GM23248 (cell line): ENCODE results near the gene TRPM3. TPM values are rescaled to one million over a fixed set of nuclear protein-coding genes. Genes with fewer than 3 reads are reported as not detected.

Experiments used
- DNase-seq: peaks from one replicate; pipeline ENCODE4 v3.0.0-alpha.2; 2015
- H2AFZ ChIP-seq: fragments of 200-600 bp; sonication (generic); 2 replicates; pipeline ENCODE4 v1.6.1; 2016; ENCODE audit warnings: antibody characterized with exemption
- H3F3A ChIP-seq: fragments of 200-600 bp; sonication (generic); 2 replicates; pipeline ENCODE4 v1.6.1; 2016; ENCODE audit warnings: mild to moderate bottlenecking, antibody characterized with exemption, mixed run types; ENCODE audit not compliant: insufficient read depth
- H3K27ac ChIP-seq: fragments of 200-600 bp; sonication (generic); 2 replicates; pipeline ENCODE4 v1.5.1; 2016; ENCODE audit warnings: mild to moderate bottlenecking
- H3K27me3 ChIP-seq: fragments of 200-600 bp; sonication (generic); replicated peaks from 2 replicates; pipeline ENCODE4 v1.6.1; 2016; ENCODE audit warnings: mild to moderate bottlenecking; ENCODE audit not compliant: insufficient read depth
- H3K36me3 ChIP-seq: fragments of 200-600 bp; sonication (generic); 2 replicates; pipeline ENCODE4 v1.6.1; 2016; ENCODE audit warnings: low read depth, mild to moderate bottlenecking
- H3K4me1 ChIP-seq: fragments of 200-600 bp; sonication (generic); 2 replicates; pipeline ENCODE4 v1.6.1; 2016; ENCODE audit warnings: mild to moderate bottlenecking; ENCODE audit not compliant: insufficient read depth
- H3K4me2 ChIP-seq: fragments of 200-600 bp; sonication (generic); one replicate; pipeline ENCODE4 v1.6.1; 2016; ENCODE audit warnings: mild to moderate bottlenecking; ENCODE audit not compliant: unreplicated experiment
- H3K4me3 ChIP-seq: fragments of 200-600 bp; sonication (generic); 2 replicates; pipeline ENCODE4 v1.5.1; 2016; ENCODE audit warnings: mild to moderate bottlenecking
- H3K79me2 ChIP-seq: fragments of 200-600 bp; sonication (generic); 2 replicates; pipeline ENCODE4 v1.6.1; 2016; ENCODE audit warnings: mild to moderate bottlenecking; ENCODE audit not compliant: insufficient read depth
- H3K9ac ChIP-seq: fragments of 200-600 bp; sonication (generic); 2 replicates; pipeline ENCODE4 v1.6.1; 2016; ENCODE audit warnings: mild to moderate bottlenecking
- H3K9me2 ChIP-seq: fragments of 200-600 bp; sonication (generic); 2 replicates; pipeline ENCODE4 v1.6.1; 2016; ENCODE audit warnings: mixed run types, mild to moderate bottlenecking, moderate library complexity; ENCODE audit not compliant: insufficient read depth
- H3K9me3 ChIP-seq: fragments of 200-600 bp; sonication (generic); one replicate; pipeline ENCODE4 v1.6.1; 2017; ENCODE audit warnings: low read depth
- H4K20me1 ChIP-seq: fragments of 200-600 bp; sonication (generic); 2 replicates; pipeline ENCODE4 v1.6.0; 2016; ENCODE audit not compliant: insufficient read depth
- EZH2 ChIP-seq: fragments of 200-600 bp; sonication (generic); IDR thresholded peaks from 2 replicates; pipeline ENCODE4 v1.6.1; 2018; ENCODE audit warnings: antibody characterized with exemption, mild to moderate bottlenecking; ENCODE audit not compliant: insufficient read depth, poor library complexity, severe bottlenecking
- EZH2phosphoT487 ChIP-seq: fragments of 200-600 bp; sonication (generic); IDR thresholded peaks from 2 replicates; pipeline ENCODE4 v1.6.1; 2018; ENCODE audit warnings: antibody characterized with exemption, moderate library complexity, mild to moderate bottlenecking, low read depth; ENCODE audit not compliant: insufficient read depth
- WGBS, 2 experiments: methylation state at CpG; one replicate each; pipeline ENCODE4 v1.1.6; 2015 to 2017; ENCODE audit warnings: low lambda C conversion rate in 2 of 2, low coverage in 1 of 2; ENCODE audit errors: missing lambda C conversion rate in 2 of 2; 5-methylcytosine and 5-hydroxymethylcytosine counted together
- in situ Hi-C: fragments of 300-500 bp; cut with MboI; formaldehyde crosslinking; loops from 2 replicates; pipeline ENCODE4 v1.15.0; 2020
- polyA plus RNA-seq: library from polyadenylated mRNA; unstranded; fragments of >200 nt; fragmentation: Nextera tagmentation; extraction: Ambion mirVana; gene quantifications from 2 replicates; pipeline ENCODE4 v1.2.1, GENCODE V29; 2016
- total RNA-seq: library from RNA; depleted of rRNA; stranded (reverse); fragments of >200 nt; shearing (Covaris generic); gene quantifications from 2 replicates; pipeline ENCODE4 v1.2.3, GENCODE V29; 2014

Gene TRPM3
- total and polyA plus RNA-seq, 2 experiments from 2014 or later = not detected

DNA sequence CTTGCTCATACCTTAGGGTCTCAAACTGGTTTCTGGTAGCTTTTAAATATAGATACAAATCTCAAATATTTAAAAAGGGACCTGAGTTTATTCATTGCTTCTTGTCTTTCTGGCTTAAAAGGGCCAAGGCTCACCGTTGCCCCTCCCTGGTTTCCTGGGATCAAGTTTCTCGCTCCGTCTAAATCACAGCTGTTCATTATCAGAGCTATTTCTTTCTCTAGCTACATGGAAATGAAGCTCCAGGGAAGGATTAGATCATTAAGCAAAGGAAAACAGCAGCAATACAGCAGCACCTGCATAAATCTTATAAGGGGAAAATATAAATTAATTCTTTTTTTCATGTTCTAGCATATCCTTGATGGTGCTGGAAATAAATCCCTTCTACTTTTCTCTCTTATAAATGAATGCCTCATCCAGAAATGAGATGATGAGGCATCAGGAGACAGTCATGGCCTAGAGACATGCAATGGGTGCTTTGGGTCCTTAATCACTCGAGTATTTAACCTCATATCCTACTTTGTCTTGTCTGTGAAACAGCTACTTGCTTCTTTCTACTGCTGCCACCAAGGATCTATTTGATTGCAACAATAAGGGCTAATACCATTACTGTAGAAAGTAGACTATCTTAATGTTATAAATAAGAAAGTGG is 320.1 kb downstream of the TRPM3 start:
- H3K36me3 ChIP-seq = no peaks in the 10 kb centered on the region
- no peak overlapping the region for H2AFZ ChIP-seq
- H4K20me1 ChIP-seq = no peaks in the 10 kb centered on the region
- H3K4me3 ChIP-seq = no peak overlapping the region
- H3F3A ChIP-seq = no peaks in the 10 kb centered on the region
- in situ Hi-C loops = no loop called here
- H3K4me2 ChIP-seq = no peak overlapping the region
- H3K4me1 ChIP-seq = no peaks in the 10 kb centered on the region
- H3K27me3 ChIP-seq = no peaks in the 10 kb centered on the region; the same call in 1 of the 2 replicates
- no peak for TF ChIP-seq EZH2
- TF ChIP-seq EZH2phosphoT487 = no peak
- H3K9ac ChIP-seq = no peak overlapping the region
- no peaks in the 10 kb centered on the region for H3K9me3 ChIP-seq
- H3K9me2 ChIP-seq = no peaks in the 10 kb centered on the region
- no peak for DNase-seq
- H3K79me2 ChIP-seq = no peaks in the 10 kb centered on the region
- H3K27ac ChIP-seq = no peak overlapping the region
- WGBS, 2 experiments = 28 to 30% methylated on average over 4 of the region's 4 CpGs

DNA sequence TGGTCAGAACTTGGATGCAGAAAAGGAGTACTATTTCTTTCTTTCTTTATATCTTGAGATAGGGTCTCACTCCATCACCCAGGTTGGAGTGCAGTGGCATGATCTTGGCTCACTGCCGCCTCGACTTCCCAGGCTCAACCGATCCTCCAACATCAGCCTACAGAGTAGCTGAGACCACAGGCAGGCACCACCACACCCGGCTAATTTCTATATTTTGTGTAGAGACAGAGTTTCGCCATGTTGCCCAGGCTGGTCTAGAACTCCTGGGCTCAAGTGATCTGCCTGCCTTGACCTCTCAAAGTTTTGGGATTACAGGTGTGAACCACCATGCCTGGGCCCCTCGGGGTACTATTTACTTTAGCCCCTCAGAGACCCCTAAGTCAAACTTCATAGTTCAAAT is 323.4 kb downstream of the TRPM3 start:
- Histone ChIP-seq H3K9me2 (no peaks in the 10 kb centered on the region), H4K20me1 (no peaks in the 10 kb centered on the region), H3K4me2 (no peak overlapping the region), H3K79me2 (no peaks in the 10 kb centered on the region), H3K27me3 (no peaks in the 10 kb centered on the region; the same call in 1 of the 2 replicates), H3K9me3 (no peaks in the 10 kb centered on the region), H3K27ac (no peak overlapping the region), H3F3A (no peaks in the 10 kb centered on the region), H3K4me1 (no peaks in the 10 kb centered on the region), H3K36me3 (no peaks in the 10 kb centered on the region), H3K9ac (no peak overlapping the region), H2AFZ (no peak overlapping the region), H3K4me3 (no peak overlapping the region)
- TF ChIP-seq EZH2 (no peak), EZH2phosphoT487 (no peak)
- DNase-seq = no peak
- in situ Hi-C loops = no loop called here
- WGBS, 2 experiments = 38 to 44% methylated on average over 6 of the region's 6 CpGs

GRCh38 chr9:70795841-70796240 is 325.6 kb downstream of the TRPM3 start:
- Histone ChIP-seq H3K4me1 (no peaks in the 10 kb centered on the region), H3F3A (no peaks in the 10 kb centered on the region), H3K4me3 (no peak overlapping the region), H3K27me3 (peaks cover 6% of the 10 kb centered on the region; the same call in 1 of the 2 replicates), H3K9me2 (no peaks in the 10 kb centered on the region), H3K9me3 (no peaks in the 10 kb centered on the region), H3K79me2 (no peaks in the 10 kb centered on the region), H3K4me2 (no peak overlapping the region), H3K36me3 (no peaks in the 10 kb centered on the region), H4K20me1 (no peaks in the 10 kb centered on the region), H3K27ac (no peak overlapping the region), H2AFZ (no peak overlapping the region), H3K9ac (no peak overlapping the region)
- in situ Hi-C loops = no loop called here
- WGBS, 2 experiments = 44 to 56% methylated on average over 2 of the region's 2 CpGs
- no peak for DNase-seq
- TF ChIP-seq EZH2phosphoT487 = no peak
- TF ChIP-seq EZH2 = no peak

DNA sequence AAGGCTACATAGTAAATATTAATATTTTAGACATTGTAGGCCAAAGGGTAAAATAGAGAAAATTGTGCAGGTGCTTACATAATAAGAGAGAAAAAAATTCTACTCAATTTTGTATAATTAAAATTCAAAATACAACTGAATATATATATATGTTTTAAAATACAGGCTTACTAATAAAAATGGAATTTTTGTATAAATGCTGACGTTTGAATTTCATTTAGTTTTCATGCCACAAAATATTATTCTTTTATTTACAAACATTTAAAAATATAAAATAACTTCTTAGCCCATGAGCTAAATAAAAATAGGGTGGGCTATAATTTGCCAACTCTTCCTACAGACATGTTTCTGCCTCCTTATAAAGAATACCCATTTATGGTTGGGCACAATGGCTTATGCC is 328.6 kb downstream of the TRPM3 start:
- no peak overlapping the region for H3K9ac ChIP-seq
- TF ChIP-seq EZH2 = no peak
- TF ChIP-seq EZH2phosphoT487 = no peak
- H4K20me1 ChIP-seq = no peaks in the 10 kb centered on the region
- peaks cover 15% of the 10 kb centered on the region; the same call in 1 of the 2 replicates for H3K27me3 ChIP-seq
- no peak overlapping the region for H3K4me2 ChIP-seq
- no peak overlapping the region for H3K4me3 ChIP-seq
- H3K79me2 ChIP-seq = no peaks in the 10 kb centered on the region
- WGBS, 2 experiments = 0 to 5% methylated on average over 1 of the region's 1 CpG
- no peaks in the 10 kb centered on the region for H3K9me3 ChIP-seq
- no peak overlapping the region for H2AFZ ChIP-seq
- no peaks in the 10 kb centered on the region for H3K4me1 ChIP-seq
- no peaks in the 10 kb centered on the region for H3K36me3 ChIP-seq
- in situ Hi-C loops = no loop called here
- no peaks in the 10 kb centered on the region for H3K9me2 ChIP-seq
- no peak for DNase-seq
- H3K27ac ChIP-seq = no peak overlapping the region
- no peaks in the 10 kb centered on the region for H3F3A ChIP-seq
